HG03097 (cell line): ENCODE measurements around the gene TNS1.
"Not testable (repeated sequence)": the region's sequence is repeated elsewhere in the genome, so short reads cannot be mapped to it uniquely, and the experiment has no call there.

Experiments used
- ATAC-seq: cut with Tn5 transposase; IDR thresholded peaks from one replicate; pipeline ENCODE4 v1.9.1; 2021; ENCODE audit not compliant: unreplicated experiment, low FRiP score

TNS1 gene

DNA sequence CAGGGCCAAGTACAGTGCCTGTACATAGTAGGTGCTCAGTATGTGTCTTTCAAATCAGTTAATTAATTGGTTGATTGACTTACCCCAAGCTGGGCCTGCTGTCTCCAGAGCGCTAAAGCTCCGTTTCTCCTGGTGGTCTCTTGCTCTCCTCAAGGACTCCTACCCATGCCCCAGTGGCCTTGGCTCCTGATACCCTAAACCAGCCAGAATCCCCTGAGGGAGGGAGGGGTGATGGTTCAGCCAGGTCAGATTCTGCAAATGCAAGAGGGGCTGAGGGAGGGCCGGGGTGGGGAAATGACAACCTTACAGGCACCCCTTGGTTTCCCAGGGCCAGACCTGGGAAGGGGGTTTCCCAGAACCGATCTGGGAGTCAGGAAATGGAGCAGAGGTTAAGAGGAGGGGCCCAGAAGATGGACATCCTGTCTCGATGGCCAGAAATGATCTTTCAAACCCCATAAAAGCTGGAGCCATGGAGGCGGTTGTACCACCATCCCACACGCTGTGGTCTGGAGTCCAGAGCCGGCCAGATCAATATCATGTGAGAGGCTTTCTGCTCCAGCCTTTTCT lies 209.1 kb downstream of the TNS1 start:
- no peak for ATAC-seq

DNA sequence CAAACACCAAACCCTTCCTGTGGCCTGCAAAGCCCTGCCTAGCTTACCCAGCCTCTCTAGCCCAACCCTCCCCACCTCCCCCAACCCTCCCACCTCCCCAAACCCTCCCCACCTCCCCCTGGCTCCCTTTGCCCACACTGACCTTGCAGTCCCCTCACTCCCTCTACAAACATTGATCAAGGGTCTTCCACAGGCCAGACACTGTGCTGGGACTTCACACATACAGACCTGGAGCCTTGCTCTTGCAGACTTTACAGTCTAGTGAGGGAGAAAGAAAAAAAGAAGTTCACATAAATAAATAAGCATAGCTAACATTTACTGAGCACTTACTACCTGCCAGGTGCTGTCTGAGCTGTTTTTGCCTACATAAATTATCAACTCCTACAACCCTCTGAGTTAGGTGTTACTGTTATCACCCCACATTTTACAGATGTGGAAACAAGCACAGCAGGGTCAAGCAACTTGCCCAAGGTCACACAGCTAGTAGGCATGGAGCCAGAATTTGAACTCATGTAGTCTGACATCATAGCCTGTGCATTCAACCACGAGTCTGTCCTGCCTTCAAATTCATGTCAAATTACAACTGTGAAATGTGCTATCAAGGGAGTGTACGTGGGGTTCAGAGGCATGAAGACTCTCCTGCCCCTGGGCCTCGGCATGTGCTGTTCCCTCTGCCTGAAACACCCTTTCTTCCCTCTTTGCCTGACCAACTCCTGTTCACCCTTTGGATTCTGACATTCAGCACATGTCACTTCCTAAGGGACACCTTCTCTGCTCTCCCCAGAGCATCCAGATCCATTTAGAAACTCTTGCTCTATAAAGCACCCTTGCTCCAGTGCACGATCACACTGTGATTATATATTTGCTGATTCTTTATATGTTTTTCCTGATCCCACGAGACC lies 209.9 kb downstream of the TNS1 start:
- no peak for ATAC-seq

- no peak for ATAC-seq
Observed at GRCh38 chr2:217791551-217791950, 211.2 kb downstream of the TNS1 start.

GRCh38 chr2:217790681-217791392 lies 212.0 kb downstream of the TNS1 start:
- no peak for ATAC-seq

- ATAC-seq, result no peak
Observed at GRCh38 chr2:217790195-217790594, 212.6 kb downstream of the TNS1 start.

- ATAC-seq, result no peak
Observed at GRCh38 chr2:217789736-217790181, 213.0 kb downstream of the TNS1 start.

DNA sequence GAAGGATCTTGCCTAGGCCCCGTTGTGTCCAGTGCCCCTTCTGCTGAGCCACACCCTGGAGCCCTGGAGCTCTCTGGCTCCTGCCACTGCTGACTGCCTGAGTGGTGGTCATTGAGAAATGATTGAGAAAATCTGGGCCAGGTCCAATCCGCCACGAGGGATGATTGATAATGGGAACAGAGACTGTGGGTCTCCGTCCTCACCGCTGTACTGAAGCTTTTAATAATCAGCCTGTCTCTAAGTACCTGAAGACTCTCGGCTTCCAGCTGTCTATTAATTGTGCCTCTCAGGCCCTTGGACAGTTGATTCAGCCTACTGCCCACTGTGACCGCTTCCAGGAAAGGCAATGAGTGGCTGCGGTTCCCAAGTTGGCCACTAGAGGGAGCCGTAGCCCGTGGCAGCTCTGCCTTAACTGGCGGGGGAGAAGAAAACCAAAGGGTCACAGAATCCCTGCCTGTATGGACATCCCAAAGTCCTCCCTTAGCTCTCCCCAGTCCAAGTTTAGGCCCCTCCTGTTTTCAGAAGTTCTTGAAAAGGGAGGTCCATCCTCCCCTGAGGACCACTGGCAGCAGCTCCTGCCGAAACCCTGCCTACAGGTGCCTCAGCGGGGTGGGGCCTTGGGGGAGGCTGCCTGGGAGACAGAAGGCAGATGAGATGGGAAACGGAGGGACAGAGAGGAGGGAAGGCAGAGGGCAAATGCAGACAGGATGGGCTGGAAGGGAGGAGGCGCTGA lies 213.6 kb downstream of the TNS1 start:
- no peak for ATAC-seq

GRCh38 chr2:217788669-217789002 lies 214.2 kb downstream of the TNS1 start:
- no peak for ATAC-seq

- no peak for ATAC-seq
Observed at GRCh38 chr2:217787160-217787877, 215.5 kb downstream of the TNS1 start.

GRCh38 chr2:217786560-217786959 lies 216.2 kb downstream of the TNS1 start:
- not testable (repeated sequence) for ATAC-seq

GRCh38 chr2:217785544-217786045 lies 217.2 kb downstream of the TNS1 start:
- no peak for ATAC-seq

GRCh38 chr2:217784996-217785543 lies 217.7 kb downstream of the TNS1 start:
- no peak for ATAC-seq

DNA sequence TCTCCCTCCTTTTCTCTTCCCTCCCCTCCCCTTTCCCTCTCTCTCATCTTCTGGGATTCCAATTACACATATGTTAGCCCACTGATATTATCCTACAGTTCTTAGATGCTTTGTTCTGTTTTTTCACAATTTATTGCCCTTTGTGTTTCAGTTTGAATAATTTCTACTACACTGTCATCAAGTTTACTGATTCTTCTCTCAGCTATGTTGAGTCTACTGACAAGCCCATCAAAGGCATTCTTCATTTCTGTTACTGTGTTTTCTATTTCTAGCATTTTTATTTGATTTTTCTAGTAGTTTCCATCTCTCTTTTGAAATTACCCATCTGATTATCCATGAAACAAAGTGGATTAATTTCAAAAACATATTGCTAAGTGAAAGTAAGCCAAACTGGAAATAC lies 219.6 kb downstream of the TNS1 start:
- no peak for ATAC-seq

GRCh38 chr2:217777906-217778305 lies 224.9 kb downstream of the TNS1 start:
- ATAC-seq, result no peak

DNA sequence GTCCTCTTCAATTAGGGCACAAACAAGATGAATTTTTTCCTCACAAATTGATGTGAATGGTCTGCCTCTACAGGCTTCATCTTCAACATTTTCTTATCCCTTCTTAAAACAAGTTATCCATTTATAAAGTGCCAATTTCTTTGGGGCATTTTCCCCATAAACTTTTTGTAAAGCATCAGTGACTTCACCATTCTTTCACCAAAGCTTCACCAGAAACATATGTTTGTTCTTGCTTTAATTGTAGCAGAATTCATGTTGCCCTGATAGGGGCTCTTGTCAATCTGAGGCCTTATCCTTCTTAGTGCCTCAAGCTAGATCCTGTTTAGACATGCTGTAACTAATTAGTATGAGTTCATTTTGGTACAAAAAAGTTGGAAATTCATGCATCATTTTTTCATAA lies 226.2 kb downstream of the TNS1 start:
- ATAC-seq, result no peak

DNA sequence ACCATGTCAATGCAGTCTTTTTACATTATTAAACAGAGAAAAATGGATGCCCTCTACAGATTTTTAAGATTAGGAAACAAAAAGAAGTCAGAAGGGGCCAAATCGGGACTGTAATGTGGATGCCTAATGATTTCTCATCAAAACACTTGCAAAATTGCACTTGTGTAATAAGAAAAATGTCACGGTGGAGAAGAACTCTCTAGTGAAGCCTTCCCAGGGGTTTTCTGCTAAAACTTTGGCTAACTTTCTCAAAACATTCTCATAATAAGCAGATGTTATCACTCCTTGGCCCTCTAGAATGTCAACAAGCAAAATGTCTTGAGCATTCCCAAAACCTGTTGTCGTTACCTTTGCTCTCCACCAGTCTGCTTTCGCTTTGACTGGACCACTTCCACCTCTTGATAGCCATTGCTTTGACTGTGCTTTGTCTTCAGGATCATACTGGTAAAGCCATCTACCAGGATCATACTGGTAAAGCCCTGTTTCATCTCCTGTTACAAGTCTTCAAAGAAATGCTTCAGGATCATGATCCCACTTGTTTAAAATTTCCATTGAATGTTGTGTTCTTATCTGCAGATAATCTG lies 226.8 kb downstream of the TNS1 start:
- ATAC-seq, result no peak

DNA sequence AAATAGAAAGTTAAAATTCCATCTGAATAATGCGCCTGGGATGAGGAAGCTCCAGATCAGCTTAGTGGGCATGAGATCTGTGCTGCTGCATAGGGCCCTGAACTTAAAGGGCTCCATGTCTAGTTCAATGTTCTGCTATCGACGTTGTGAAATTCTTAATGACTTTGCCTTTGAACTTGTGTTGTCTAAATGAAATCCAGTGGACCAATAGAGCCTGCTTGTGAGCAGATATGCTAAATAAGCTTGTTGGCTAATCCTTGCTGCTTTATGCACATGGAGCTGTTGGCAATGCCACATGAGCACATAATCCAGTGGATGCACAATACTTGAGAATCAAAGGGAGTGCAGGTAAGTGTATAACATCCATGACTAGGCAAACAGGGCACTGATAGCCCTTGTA lies 228.6 kb downstream of the TNS1 start:
- no peak for ATAC-seq

GRCh38 chr2:217773539-217773938 lies 229.3 kb downstream of the TNS1 start:
- ATAC-seq, result no peak

DNA sequence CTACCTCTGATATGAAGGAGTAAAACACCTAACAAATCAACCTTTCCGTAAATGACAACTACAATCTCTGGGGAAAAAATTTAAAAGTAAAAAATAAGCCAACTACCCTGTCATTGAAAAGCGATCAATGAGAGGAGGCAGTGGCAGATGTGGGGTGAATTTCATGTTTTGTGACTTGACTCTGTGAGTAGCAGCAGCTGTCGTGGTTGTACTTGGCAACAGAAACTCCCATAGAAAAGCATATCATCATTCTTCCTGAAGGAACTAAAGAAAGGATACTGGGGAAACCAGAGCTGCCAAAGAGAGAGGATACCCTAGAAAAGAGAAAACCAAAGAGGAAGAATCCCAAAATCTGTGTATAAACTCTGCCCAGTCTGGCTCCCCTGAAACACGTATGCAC lies 236.4 kb downstream of the TNS1 start:
- ATAC-seq, result no peak
